Rectal smooth muscle tissue (tissue), 1 donor: ENCODE data around the gene DNAI1.
A peak's percentile ranks its signal among the peaks of the same experiment; 100 is the strongest.

ENCODE experiments used
- H3K27ac ChIP-seq: one replicate; pipeline ENCODE4 v1.7.0; 2013; ENCODE audit warnings: low read depth, low read length, inconsistent platforms
- H3K27me3 ChIP-seq: one replicate; pipeline ENCODE4 v1.7.0; 2013; ENCODE audit warnings: low read length; ENCODE audit not compliant: control insufficient read depth, insufficient read depth
- H3K36me3 ChIP-seq: one replicate; pipeline ENCODE4 v1.7.0; 2013; ENCODE audit warnings: low read length; ENCODE audit not compliant: control insufficient read depth, insufficient read depth
- H3K4me1 ChIP-seq: one replicate; pipeline ENCODE4 v1.7.0; 2013; ENCODE audit warnings: low read length; ENCODE audit not compliant: control insufficient read depth, insufficient read depth
- H3K4me3 ChIP-seq: one replicate; pipeline ENCODE4 v1.7.0; 2013; ENCODE audit warnings: low read length
- H3K9ac ChIP-seq: one replicate; pipeline ENCODE4 v1.7.0; 2013; ENCODE audit warnings: low read length

The DNAI1 gene

GRCh38 chr9:34458013-34458958, at the start of gene DNAI1, which contains the start of gene FAM219A:
Gene DNAI1, plus strand, starts transcription at chr9:34458805. Its CDS starts 201 bp downstream, at chr9:34459006.
Gene FAM219A, minus strand, starts transcription at chr9:34458570. Its CDS starts 307 bp downstream, at chr9:34458263.
- Histone ChIP-seq H3K27ac (peak within 1 kb of the TSS; percentile 54), H3K27me3 (peaks cover 3% of the 10 kb centered on the region), H3K4me1 (peaks cover 5% of the 10 kb centered on the region), H3K4me3 (peak within 1 kb of the TSS; percentile 87), H3K36me3 (no peaks in the 10 kb centered on the region), H3K9ac (peak within 1 kb of the TSS; percentile 61)

- Histone ChIP-seq H3K27me3 (no peaks in the 10 kb centered on the region), H3K36me3 (no peaks in the 10 kb centered on the region), H3K4me3 (no peak overlapping the region), H3K27ac (no peak overlapping the region), H3K9ac (no peak overlapping the region), H3K4me1 (no peaks in the 10 kb centered on the region)
Measured at GRCh38 chr9:34409154-34409553, 49.5 kb upstream of the DNAI1 start.

- Histone ChIP-seq H3K4me3 (no peak overlapping the region), H3K27me3 (no peaks in the 10 kb centered on the region), H3K36me3 (no peaks in the 10 kb centered on the region), H3K4me1 (no peaks in the 10 kb centered on the region), H3K27ac (no peak overlapping the region), H3K9ac (no peak overlapping the region)
Measured at GRCh38 chr9:34412336-34412735, 46.3 kb upstream of the DNAI1 start.

GRCh38 chr9:34413231-34413852, 45.3 kb upstream of the DNAI1 start:
- Histone ChIP-seq H3K36me3 (no peaks in the 10 kb centered on the region), H3K27ac (no peak overlapping the region), H3K9ac (no peak overlapping the region), H3K4me3 (no peak overlapping the region), H3K4me1 (no peaks in the 10 kb centered on the region), H3K27me3 (no peaks in the 10 kb centered on the region)

GRCh38 chr9:34417734-34418133, 40.9 kb upstream of the DNAI1 start:
- Histone ChIP-seq H3K27ac (no peak overlapping the region), H3K4me3 (no peak overlapping the region), H3K9ac (no peak overlapping the region), H3K27me3 (no peaks in the 10 kb centered on the region), H3K4me1 (no peaks in the 10 kb centered on the region), H3K36me3 (no peaks in the 10 kb centered on the region)

- Histone ChIP-seq H3K9ac (no peak overlapping the region), H3K36me3 (no peaks in the 10 kb centered on the region), H3K27ac (no peak overlapping the region), H3K27me3 (no peaks in the 10 kb centered on the region), H3K4me3 (no peak overlapping the region), H3K4me1 (no peaks in the 10 kb centered on the region)
Measured at GRCh38 chr9:34419716-34420504, 38.7 kb upstream of the DNAI1 start.

GRCh38 chr9:34426347-34427074, 32.1 kb upstream of the DNAI1 start:
- H3K27ac ChIP-seq: no peak overlapping the region
- H3K4me3 ChIP-seq: no peak overlapping the region
- no peak overlapping the region for H3K9ac ChIP-seq
- H3K27me3 ChIP-seq: no peaks in the 10 kb centered on the region
- H3K4me1 ChIP-seq: no peaks in the 10 kb centered on the region
- no peaks in the 10 kb centered on the region for H3K36me3 ChIP-seq

- H3K9ac ChIP-seq: no peak overlapping the region
- no peaks in the 10 kb centered on the region for H3K36me3 ChIP-seq
- H3K27me3 ChIP-seq: no peaks in the 10 kb centered on the region
- no peak overlapping the region for H3K4me3 ChIP-seq
- no peaks in the 10 kb centered on the region for H3K4me1 ChIP-seq
- no peak overlapping the region for H3K27ac ChIP-seq
Measured at GRCh38 chr9:34428325-34428958, 30.2 kb upstream of the DNAI1 start.

- Histone ChIP-seq H3K36me3 (no peaks in the 10 kb centered on the region), H3K4me3 (no peak overlapping the region), H3K4me1 (no peaks in the 10 kb centered on the region), H3K27ac (no peak overlapping the region), H3K9ac (no peak overlapping the region), H3K27me3 (no peaks in the 10 kb centered on the region)
Measured at GRCh38 chr9:34430843-34431437, 27.7 kb upstream of the DNAI1 start.

GRCh38 chr9:34431667-34432066, 26.9 kb upstream of the DNAI1 start:
- H3K9ac ChIP-seq: no peak overlapping the region
- no peaks in the 10 kb centered on the region for H3K36me3 ChIP-seq
- H3K4me3 ChIP-seq: no peak overlapping the region
- H3K27me3 ChIP-seq: no peaks in the 10 kb centered on the region
- H3K27ac ChIP-seq: no peak overlapping the region
- H3K4me1 ChIP-seq: no peaks in the 10 kb centered on the region
